OCI-LY1 (cell line): ENCODE data around the gene SLC2A4RG.

Experiments
- H2AFZ ChIP-seq: fragments of 200-600 bp; sonication (generic), shearing (Covaris generic); 2 replicates; pipeline ENCODE4 v1.6.0; 2014; ENCODE audit warnings: antibody characterized with exemption, mild to moderate bottlenecking, low read length
- H3F3A ChIP-seq: fragments of 200-600 bp; sonication (generic), shearing (Covaris generic); 2 replicates; pipeline ENCODE4 v1.6.0; 2014; ENCODE audit warnings: mild to moderate bottlenecking, antibody characterized with exemption, low read length, moderate library complexity; ENCODE audit not compliant: insufficient read depth
- H3K27ac ChIP-seq: fragments of 200-600 bp; sonication (generic); 2 replicates; pipeline ENCODE4 v1.5.1; 2014; ENCODE audit warnings: low read length, mixed run types, mild to moderate bottlenecking, low read depth; ENCODE audit not compliant: poor library complexity, severe bottlenecking
- H3K27me3 ChIP-seq: fragments of 200-600 bp; sonication (generic); 2 replicates; pipeline ENCODE4 v1.6.0; 2014; ENCODE audit warnings: antibody characterized with exemption, mild to moderate bottlenecking, low read length, moderate library complexity; ENCODE audit not compliant: insufficient read depth
- H3K36me3 ChIP-seq: fragments of 200-600 bp; sonication (generic); 2 replicates; pipeline ENCODE4 v1.6.1; 2014; ENCODE audit warnings: mild to moderate bottlenecking, antibody characterized with exemption, low read length, moderate library complexity, mixed read lengths; ENCODE audit not compliant: insufficient read depth
- H3K4me1 ChIP-seq: fragments of 200-600 bp; sonication (generic); 2 replicates; pipeline ENCODE4 v1.5.1; 2014; ENCODE audit warnings: mild to moderate bottlenecking, low read length, moderate library complexity; ENCODE audit not compliant: insufficient read depth, severe bottlenecking
- H3K4me2 ChIP-seq: fragments of 200-600 bp; sonication (generic), shearing (Covaris generic); 2 replicates; pipeline ENCODE4 v1.6.1; 2014; ENCODE audit warnings: low read length
- H3K4me3 ChIP-seq: fragments of 200-600 bp; sonication (generic); 2 replicates; pipeline ENCODE4 v1.5.1; 2014; ENCODE audit warnings: low read length, low read depth, mild to moderate bottlenecking, mixed read lengths; ENCODE audit not compliant: poor library complexity, severe bottlenecking
- H3K79me2 ChIP-seq: fragments of 200-600 bp; shearing (Covaris generic); 2 replicates; pipeline ENCODE4 v1.6.1; 2016; ENCODE audit warnings: mixed run types, low read length, mixed read lengths; ENCODE audit not compliant: insufficient read depth
- H3K9ac ChIP-seq: fragments of 200-600 bp; sonication (generic), shearing (Covaris generic); 2 replicates; pipeline ENCODE4 v1.6.1; 2014; ENCODE audit warnings: mild to moderate bottlenecking, low read length, mixed read lengths
- H3K9me2 ChIP-seq: fragments of 200-600 bp; sonication (generic), shearing (Covaris generic); 2 replicates; pipeline ENCODE4 v1.6.1; 2014; ENCODE audit warnings: low read depth, mild to moderate bottlenecking, low read length, mixed read lengths
- H3K9me3 ChIP-seq: fragments of 200-600 bp; shearing (Covaris generic); 2 replicates; pipeline ENCODE4 v1.6.1; 2014; ENCODE audit warnings: low read length, mixed read lengths
- H4K20me1 ChIP-seq: fragments of 200-600 bp; sonication (generic), shearing (Covaris generic); 2 replicates; pipeline ENCODE4 v1.6.0; 2016; ENCODE audit warnings: mild to moderate bottlenecking, low read length; ENCODE audit not compliant: insufficient read depth
- CTCF ChIP-seq: fragments of 200-600 bp; sonication (generic), shearing (Covaris generic); IDR thresholded peaks from 2 replicates; pipeline ENCODE4 v1.5.1; 2017; ENCODE audit warnings: mild to moderate bottlenecking, antibody characterized with exemption, low read length, moderate library complexity, mixed read lengths
- EZH2 ChIP-seq: fragments of 200-600 bp; sonication (generic), shearing (Covaris generic); IDR thresholded peaks from 2 replicates; pipeline ENCODE4 v1.8.0; 2017; ENCODE audit warnings: borderline replicate concordance, mixed run types, mild to moderate bottlenecking, antibody characterized with exemption, low read length, moderate library complexity, mixed read lengths

Gene SLC2A4RG

GRCh38 chr20:63697357-63697867 is 42.2 kb upstream of the SLC2A4RG start:
- Histone ChIP-seq H3K27ac (no peak overlapping the region), H3K27me3 (no peaks in the 10 kb centered on the region), H3K9me2 (no peaks in the 10 kb centered on the region), H3K79me2 (no peaks in the 10 kb centered on the region), H3K4me3 (no peak overlapping the region), H4K20me1 (no peaks in the 10 kb centered on the region), H3K4me1 (no peaks in the 10 kb centered on the region), H3K36me3 (no peaks in the 10 kb centered on the region; the same call in 1 of the 2 replicates), H2AFZ (no peak overlapping the region), H3F3A (no peaks in the 10 kb centered on the region), H3K9me3 (no peaks in the 10 kb centered on the region), H3K4me2 (no peak overlapping the region), H3K9ac (no peak overlapping the region)
- no peak for TF ChIP-seq EZH2
- no peak for TF ChIP-seq CTCF

GRCh38 chr20:63697868-63698545 is 41.6 kb upstream of the SLC2A4RG start:
- Histone ChIP-seq H3K79me2 (no peaks in the 10 kb centered on the region), H4K20me1 (no peaks in the 10 kb centered on the region), H3K9ac (no peak overlapping the region), H3K27ac (no peak overlapping the region), H3K4me2 (no peak overlapping the region), H3K4me1 (no peaks in the 10 kb centered on the region), H3K36me3 (no peaks in the 10 kb centered on the region; the same call in 1 of the 2 replicates), H3K9me2 (no peaks in the 10 kb centered on the region), H2AFZ (no peak overlapping the region), H3K27me3 (no peaks in the 10 kb centered on the region), H3K4me3 (no peak overlapping the region), H3K9me3 (no peaks in the 10 kb centered on the region), H3F3A (no peaks in the 10 kb centered on the region)
- TF ChIP-seq CTCF, result no peak
- TF ChIP-seq EZH2, result no peak

GRCh38 chr20:63698739-63699465 is 40.7 kb upstream of the SLC2A4RG start:
- TF ChIP-seq EZH2 (no peak), CTCF (no peak)
- no peaks in the 10 kb centered on the region for H3K9me2 ChIP-seq
- no peaks in the 10 kb centered on the region for H3K79me2 ChIP-seq
- no peak overlapping the region for H2AFZ ChIP-seq
- H3K27ac ChIP-seq, result no peak overlapping the region
- H3K4me1 ChIP-seq, result no peaks in the 10 kb centered on the region
- H3K4me2 ChIP-seq, result no peak overlapping the region
- H3K9me3 ChIP-seq, result no peaks in the 10 kb centered on the region
- H4K20me1 ChIP-seq, result no peaks in the 10 kb centered on the region
- H3K4me3 ChIP-seq, result no peak overlapping the region
- peaks cover 6% of the 10 kb centered on the region; the same call in 1 of the 2 replicates for H3K36me3 ChIP-seq
- no peaks in the 10 kb centered on the region for H3F3A ChIP-seq
- H3K9ac ChIP-seq, result no peak overlapping the region
- H3K27me3 ChIP-seq, result no peaks in the 10 kb centered on the region
